ENCODE measurements around the gene SERPINC1. TPM values are rescaled to one million over a fixed set of nuclear protein-coding genes. Genes with fewer than 3 reads are reported as not detected.

SERPINC1 gene
- total and polyA plus RNA-seq, 9 of the 15 experiments (the other 6 are each of a cell fraction or from before 2014, with no cell fraction given), result 0.07 to 1.2 (median 0.50) TPM

DNA sequence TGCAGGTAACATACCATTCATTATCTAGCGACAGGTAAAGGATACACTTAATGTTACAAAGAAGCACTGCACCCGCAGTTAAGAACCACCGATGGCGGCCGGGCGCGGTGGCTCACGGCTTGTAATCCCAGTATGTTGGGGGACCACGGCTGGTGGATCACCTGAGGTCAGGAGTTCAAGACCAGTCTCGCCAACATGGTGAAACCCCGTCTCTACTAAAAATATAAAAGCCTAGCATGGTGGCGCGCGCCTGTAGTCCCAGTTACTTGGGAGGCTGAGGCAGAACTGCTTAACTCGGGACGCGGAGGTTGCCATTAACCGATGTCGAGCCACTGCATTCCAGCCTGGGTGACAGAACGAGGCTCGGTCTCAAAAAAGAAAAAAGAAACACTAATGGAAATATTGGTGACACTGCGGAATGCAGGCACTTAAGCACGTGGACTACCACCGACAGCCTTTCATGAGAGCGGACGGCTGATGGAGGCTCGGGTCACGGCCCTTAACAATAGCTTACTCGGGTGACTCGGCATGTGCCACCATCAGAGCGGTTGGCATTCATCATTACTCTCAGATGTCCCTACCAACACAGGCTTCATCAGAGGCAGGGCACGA is 49.9 kb downstream of the SERPINC1 start (continued):
- TF ChIP-seq HDGF (IDR thresholded peaks at IDR 0.05), result 0 out of 2 replicates have a peak, but pooled peaks have one; percentile 28
- TF ChIP-seq, protein P1, sequence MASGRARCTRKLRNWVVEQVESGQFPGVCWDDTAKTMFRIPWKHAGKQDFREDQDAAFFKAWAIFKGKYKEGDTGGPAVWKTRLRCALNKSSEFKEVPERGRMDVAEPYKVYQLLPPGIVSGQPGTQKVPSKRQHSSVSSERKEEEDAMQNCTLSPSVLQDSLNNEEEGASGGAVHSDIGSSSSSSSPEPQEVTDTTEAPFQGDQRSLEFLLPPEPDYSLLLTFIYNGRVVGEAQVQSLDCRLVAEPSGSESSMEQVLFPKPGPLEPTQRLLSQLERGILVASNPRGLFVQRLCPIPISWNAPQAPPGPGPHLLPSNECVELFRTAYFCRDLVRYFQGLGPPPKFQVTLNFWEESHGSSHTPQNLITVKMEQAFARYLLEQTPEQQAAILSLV (tag; IDR thresholded peaks at IDR 0.05), result no peak; the same call in 1 of the 2 replicates
- TF ChIP-seq PHB2 (IDR thresholded peaks at IDR 0.05; ENCODE audit: low read depth), result peak; percentile 8; the same call in 1 of the 2 replicates
- no peak for TF ChIP-seq KLF13 (tag; IDR thresholded peaks at IDR 0.05; ENCODE audit: borderline replicate concordance, low read depth)
- TF ChIP-seq, protein P2, sequence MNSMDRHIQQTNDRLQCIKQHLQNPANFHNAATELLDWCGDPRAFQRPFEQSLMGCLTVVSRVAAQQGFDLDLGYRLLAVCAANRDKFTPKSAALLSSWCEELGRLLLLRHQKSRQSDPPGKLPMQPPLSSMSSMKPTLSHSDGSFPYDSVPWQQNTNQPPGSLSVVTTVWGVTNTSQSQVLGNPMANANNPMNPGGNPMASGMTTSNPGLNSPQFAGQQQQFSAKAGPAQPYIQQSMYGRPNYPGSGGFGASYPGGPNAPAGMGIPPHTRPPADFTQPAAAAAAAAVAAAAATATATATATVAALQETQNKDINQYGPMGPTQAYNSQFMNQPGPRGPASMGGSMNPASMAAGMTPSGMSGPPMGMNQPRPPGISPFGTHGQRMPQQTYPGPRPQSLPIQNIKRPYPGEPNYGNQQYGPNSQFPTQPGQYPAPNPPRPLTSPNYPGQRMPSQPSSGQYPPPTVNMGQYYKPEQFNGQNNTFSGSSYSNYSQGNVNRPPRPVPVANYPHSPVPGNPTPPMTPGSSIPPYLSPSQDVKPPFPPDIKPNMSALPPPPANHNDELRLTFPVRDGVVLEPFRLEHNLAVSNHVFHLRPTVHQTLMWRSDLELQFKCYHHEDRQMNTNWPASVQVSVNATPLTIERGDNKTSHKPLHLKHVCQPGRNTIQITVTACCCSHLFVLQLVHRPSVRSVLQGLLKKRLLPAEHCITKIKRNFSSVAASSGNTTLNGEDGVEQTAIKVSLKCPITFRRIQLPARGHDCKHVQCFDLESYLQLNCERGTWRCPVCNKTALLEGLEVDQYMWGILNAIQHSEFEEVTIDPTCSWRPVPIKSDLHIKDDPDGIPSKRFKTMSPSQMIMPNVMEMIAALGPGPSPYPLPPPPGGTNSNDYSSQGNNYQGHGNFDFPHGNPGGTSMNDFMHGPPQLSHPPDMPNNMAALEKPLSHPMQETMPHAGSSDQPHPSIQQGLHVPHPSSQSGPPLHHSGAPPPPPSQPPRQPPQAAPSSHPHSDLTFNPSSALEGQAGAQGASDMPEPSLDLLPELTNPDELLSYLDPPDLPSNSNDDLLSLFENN (IDR thresholded peaks at IDR 0.05; ENCODE audit: low read depth in 2 of 2, low read length in 2 of 2), result no peak
- TF ChIP-seq CBX5 (IDR thresholded peaks at IDR 0.05; ENCODE audit: borderline replicate concordance, low read depth), result no peak
- no peak for TF ChIP-seq ZNF165 (CRISPR knock-in tag; IDR thresholded peaks at IDR 0.05; ENCODE audit: borderline replicate concordance)
- no peak for TF ChIP-seq CBX8 (IDR thresholded peaks at IDR 0.05; ENCODE audit: borderline replicate concordance, extremely low read depth, low read depth, low read length, poor library complexity, severe bottlenecking)
- no peak for TF ChIP-seq EHMT2 (IDR thresholded peaks at IDR 0.05)
- no peak for TF ChIP-seq RAD21 (CRISPR knock-in tag; conservative IDR thresholded peaks at IDR 0.05 in 1 of 2, IDR thresholded peaks at IDR 0.05 in 1 of 2)
- TF ChIP-seq, protein P3, sequence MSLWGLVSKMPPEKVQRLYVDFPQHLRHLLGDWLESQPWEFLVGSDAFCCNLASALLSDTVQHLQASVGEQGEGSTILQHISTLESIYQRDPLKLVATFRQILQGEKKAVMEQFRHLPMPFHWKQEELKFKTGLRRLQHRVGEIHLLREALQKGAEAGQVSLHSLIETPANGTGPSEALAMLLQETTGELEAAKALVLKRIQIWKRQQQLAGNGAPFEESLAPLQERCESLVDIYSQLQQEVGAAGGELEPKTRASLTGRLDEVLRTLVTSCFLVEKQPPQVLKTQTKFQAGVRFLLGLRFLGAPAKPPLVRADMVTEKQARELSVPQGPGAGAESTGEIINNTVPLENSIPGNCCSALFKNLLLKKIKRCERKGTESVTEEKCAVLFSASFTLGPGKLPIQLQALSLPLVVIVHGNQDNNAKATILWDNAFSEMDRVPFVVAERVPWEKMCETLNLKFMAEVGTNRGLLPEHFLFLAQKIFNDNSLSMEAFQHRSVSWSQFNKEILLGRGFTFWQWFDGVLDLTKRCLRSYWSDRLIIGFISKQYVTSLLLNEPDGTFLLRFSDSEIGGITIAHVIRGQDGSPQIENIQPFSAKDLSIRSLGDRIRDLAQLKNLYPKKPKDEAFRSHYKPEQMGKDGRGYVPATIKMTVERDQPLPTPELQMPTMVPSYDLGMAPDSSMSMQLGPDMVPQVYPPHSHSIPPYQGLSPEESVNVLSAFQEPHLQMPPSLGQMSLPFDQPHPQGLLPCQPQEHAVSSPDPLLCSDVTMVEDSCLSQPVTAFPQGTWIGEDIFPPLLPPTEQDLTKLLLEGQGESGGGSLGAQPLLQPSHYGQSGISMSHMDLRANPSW (CRISPR knock-in tag; IDR thresholded peaks at IDR 0.05), result no peak
- no peak for TF ChIP-seq PHB (CRISPR knock-in tag; IDR thresholded peaks at IDR 0.05)
- no peak for TF ChIP-seq PRPF4 (IDR thresholded peaks at IDR 0.05; ENCODE audit: insufficient read depth, low read depth, low read length, poor library complexity, severe bottlenecking)
- TF ChIP-seq, protein P4, sequence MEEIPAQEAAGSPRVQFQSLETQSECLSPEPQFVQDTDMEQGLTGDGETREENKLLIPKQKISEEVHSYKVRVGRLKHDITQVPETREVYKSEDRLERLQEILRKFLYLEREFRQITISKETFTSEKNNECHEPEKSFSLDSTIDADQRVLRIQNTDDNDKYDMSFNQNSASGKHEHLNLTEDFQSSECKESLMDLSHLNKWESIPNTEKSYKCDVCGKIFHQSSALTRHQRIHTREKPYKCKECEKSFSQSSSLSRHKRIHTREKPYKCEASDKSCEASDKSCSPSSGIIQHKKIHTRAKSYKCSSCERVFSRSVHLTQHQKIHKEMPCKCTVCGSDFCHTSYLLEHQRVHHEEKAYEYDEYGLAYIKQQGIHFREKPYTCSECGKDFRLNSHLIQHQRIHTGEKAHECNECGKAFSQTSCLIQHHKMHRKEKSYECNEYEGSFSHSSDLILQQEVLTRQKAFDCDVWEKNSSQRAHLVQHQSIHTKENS (CRISPR knock-in tag; IDR thresholded peaks at IDR 0.05), result no peak
- TF ChIP-seq ZNF408 (CRISPR knock-in tag; IDR thresholded peaks at IDR 0.05; ENCODE audit: low read depth), result no peak
- no peak for TF ChIP-seq SP2 (IDR thresholded peaks at IDR 0.05; ENCODE audit: extremely low read depth, low read depth, low read length, poor library complexity, severe bottlenecking)
- TF ChIP-seq HDAC6 (IDR thresholded peaks at IDR 0.05; ENCODE audit: low read depth, low read length), result no peak
- TF ChIP-seq ZNF274 (IDR thresholded peaks at IDR 0.05; ENCODE audit: borderline replicate concordance, low read depth, low read length), result no peak
- no peak for TF ChIP-seq ATF1 (CRISPR knock-in tag; IDR thresholded peaks at IDR 0.05)
- no peak for TF ChIP-seq ATF1 (tag; IDR thresholded peaks at IDR 0.05)

Data from K562 (cell line).